ENCODE results near the gene THBS2.

- TF ChIP-seq CTCF (IDR thresholded peaks at IDR 0.05 in 2 of 3, conservative IDR thresholded peaks at IDR 0.05 in 1 of 3; ENCODE audit: borderline replicate concordance in 1 of 3, insufficient read depth in 1 of 3, low read depth in 2 of 3, low read length in 2 of 3): no peak
- no peak for TF ChIP-seq SP1 (IDR thresholded peaks at IDR 0.05; ENCODE audit: low read depth)
- TF ChIP-seq EZH2 (IDR thresholded peaks at IDR 0.05): no peak
- TF ChIP-seq POLR2AphosphoS5 (IDR thresholded peaks at IDR 0.05; ENCODE audit: low read depth, low read length): no peak
- no peak for TF ChIP-seq ZFX (IDR thresholded peaks at IDR 0.05)
Measured at GRCh38 chr6:169215201-169215681, 38.4 kb downstream of the THBS2 start.

All from HCT116 (cell line).